HG03565 (cell line): ENCODE results near the gene CFAP54.

ENCODE experiments used
- ATAC-seq: cut with Tn5 transposase; IDR thresholded peaks from one replicate; pipeline ENCODE4 v1.9.1; 2021; ENCODE audit warnings: mild to moderate bottlenecking, moderate library complexity; ENCODE audit not compliant: unreplicated experiment

CFAP54 gene

DNA sequence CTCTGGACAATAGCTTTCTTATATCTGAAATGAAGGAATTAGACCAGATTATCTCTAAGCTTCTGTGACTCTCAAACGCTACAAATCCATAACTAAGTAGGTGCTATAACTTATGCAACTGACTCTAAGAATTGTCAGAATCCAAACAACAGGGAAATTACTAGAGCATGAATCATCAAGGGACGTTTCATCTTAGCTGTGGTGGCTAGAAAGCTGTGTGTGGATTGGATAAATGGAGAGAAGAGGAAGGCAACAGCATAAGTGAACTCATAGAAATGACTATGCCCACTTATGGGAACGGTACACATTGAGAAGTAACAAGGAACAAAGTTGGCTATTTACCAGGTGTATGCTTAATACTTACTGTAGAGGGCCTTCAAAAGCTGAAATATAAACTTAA lies 321.7 kb downstream of the CFAP54 start:
- ATAC-seq, result no peak

DNA sequence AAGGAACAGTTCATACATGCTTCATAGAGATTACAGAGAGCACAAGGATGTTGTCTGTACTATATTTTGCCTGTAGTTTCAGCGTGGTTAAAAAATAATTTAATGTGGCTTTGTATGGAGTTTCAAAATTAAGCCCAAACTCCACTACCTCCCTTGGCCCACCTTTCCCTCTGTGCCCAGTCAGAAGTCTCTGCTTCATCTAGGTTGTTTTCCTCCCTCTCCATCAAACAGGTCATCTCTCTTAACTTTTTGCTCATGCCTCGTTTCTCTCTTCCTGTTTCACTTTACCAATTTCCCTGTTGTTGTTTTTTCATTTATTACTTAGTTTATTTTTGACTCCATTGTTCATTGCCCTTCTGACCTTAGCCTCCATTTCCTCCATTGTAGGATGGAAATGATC lies 322.8 kb downstream of the CFAP54 start:
- ATAC-seq, result no peak

DNA sequence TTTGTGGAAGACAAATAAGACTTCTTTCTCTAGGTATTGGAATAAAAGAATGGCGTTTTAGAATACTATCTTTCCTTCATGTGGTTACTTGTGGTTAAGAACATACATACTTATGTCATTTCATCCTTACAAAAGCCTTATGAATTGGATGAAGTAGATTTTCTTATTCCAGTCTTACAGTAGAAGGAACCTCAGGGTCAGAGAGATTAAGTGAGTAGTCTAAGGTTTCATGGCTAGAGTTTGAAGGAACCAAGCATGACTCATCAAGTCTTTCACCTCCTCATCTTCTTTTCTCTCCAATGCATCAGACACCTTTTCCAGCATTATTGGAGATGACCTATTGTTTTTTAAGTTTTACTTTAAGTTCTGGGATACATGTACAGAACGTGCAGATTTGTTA lies 324.8 kb downstream of the CFAP54 start:
- ATAC-seq, result no peak

DNA sequence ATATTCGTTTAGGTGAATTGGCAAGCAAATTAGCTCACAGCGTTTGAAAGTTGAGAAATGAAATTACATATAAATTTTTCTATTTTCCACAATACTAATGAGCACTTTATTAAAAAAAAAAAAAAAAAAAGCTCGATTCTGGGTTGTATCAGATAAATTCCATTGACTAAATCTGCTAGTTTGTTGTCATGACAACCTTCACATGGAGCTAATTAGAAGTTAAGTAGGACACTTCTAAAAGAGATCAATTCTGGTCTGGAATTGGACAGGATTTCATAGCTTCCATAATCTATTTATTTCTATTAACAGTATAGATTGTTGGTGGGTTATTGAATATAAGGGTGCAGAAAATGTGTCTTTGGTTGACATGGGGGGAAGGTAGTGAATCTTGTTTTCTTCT lies 332.2 kb downstream of the CFAP54 start:
- ATAC-seq, result no peak

DNA sequence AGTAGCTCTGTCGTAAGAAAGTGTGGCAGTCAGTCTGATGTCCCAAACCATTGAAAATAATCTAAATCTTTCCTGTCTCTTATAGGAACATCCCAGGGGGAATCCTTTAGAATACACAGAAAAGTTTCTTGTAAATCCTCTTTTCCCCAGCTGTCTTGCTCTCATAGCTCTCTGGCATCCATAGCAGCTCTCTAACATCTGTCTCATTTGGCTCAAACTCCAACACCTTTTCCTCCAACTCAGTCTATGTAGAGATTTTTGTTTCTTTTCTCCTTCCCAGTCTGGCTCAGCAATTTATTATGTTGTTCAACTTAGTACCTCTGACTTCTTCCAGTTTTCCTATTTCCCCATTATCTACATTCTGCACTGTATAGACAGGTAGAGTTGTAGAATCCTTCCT lies 333.3 kb downstream of the CFAP54 start:
- ATAC-seq, result no peak

DNA sequence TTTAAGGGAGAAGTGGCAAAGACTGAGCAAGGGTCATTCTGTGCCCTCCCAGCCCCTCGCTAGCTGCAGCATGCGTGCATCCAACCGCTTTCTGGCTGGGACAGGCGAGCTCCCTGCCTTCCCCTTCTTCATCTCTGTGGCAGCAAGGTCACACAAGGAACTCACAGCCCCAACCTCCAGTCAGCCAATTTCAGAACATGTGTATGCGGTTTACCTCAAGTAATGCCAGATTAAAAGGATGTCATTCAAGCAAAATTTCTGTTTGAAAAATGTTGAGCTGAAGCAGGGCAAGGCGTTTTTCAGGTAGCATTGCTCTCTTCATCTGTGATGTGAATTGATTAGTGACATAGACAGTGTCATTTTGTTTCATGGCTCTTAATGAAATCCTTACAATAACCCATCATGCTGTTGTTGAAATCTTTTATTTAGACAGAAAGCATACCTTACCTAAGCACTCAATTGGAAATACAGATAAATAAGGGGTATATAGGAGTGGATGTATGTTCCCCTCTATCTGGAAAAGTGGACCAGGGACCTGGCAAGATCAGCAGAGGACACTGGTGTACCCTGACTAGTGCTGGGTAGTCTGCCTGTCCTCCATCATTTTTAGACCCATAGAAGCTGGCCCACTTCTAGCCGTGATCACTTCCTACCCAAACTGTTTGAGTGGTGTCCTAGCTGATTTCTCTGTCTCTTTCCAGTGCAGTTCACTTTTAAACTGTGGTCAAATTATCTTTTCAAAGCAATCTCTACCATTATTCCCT lies 334.9 kb downstream of the CFAP54 start:
- no peak for ATAC-seq

DNA sequence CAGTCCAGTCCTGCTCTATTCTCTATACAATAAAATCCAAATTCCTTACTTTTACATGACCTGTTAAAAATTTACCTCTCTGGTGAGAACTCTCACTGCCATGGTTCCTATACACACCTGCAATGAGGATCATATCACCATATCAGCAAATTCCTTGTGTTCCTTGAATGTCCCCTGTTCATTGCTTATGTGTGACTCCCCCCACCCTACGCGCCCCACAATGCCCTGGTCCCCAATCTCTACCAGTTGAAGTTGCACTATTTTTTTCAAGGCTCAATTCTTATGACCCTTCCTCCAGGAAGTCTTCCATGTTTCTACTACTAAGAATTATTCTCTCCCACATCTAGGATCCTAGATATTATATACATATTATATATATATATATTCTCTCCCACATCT lies 335.5 kb downstream of the CFAP54 start:
- ATAC-seq, result no peak

DNA sequence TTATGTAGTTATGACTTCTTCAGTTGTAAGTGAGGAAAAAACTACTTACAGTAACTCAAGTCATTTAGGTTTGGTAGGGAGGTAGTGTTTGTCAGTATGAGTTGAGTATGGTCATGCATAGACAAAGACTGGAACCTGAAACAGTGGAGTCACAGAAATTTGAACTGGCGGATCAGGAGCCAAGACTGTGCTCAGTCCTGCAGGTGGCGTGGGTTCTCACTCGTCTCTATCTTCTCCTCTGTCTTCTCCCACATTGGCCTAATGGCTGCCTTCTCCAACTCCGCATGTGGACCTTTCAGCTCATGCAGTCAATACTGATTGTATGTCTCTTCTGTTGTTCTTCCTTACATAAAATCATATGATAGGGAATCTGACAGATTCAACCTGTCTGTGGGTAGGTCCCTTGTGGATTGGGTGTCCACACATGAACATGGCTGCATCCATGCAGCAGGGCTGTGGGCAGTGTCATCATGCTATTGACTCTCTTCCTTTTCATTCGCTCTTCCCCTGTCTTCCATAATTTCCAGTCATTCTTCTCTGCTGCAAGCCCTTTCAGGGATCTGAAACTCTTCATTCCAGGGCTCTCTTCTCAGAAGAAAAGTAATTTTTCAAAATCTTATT lies 338.9 kb downstream of the CFAP54 start:
- ATAC-seq, result no peak

DNA sequence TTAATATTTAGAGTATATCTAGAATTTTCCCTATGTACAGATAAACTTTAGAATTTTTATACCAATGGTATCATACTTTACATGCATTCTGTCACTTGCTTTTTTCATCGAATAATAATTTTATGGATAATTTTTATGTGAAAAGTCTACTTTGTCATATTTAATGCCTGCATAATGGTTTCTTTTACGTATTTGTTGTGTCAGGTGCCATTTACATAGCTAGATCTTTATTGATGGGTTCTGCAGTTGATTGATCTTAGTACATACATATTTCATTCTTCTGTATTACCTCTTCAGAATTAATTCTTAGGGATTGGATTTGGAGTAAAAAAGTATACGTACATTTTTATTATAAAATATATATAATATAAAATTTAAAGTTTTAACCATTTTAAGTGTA lies 340.0 kb downstream of the CFAP54 start:
- ATAC-seq, result no peak

DNA sequence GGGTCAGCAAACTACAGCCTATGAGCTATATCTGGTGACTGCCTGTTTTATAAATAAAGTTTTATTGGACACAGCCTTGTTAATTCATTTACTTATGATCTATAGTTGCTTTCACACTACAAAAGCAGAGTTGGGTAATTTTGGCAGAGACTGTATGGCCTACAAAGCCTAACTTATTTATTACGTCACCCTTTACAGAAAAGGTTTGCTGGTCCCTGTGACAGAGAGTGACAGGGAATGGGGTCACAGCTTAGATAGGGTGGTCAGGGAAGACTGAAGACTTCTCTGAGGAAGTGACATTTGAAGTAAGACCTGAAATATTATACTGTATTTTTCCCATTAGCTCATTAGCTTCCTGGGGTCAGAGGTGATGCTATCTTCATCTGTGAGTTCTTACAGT lies 342.0 kb downstream of the CFAP54 start:
- no peak for ATAC-seq

DNA sequence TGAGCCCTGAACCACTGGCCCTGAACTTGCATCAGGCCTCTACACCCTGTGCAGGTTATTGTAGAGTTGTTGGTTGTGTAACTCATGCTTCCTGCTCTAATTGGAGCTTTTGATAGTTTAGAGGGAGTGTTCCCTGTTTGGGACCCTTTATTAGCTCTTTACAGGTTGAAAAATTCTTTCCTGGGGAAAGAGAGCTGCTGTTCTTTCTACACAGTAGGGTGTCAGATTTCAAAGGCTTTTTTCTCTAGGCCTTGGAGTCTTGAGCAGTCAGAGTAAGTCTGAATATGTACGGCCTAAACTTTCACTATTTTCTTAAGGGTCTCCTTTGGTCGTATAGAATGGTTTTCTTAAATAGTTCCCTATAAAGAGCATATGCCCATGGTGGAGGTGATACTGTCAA lies 356.9 kb downstream of the CFAP54 start:
- ATAC-seq, result no peak

DNA sequence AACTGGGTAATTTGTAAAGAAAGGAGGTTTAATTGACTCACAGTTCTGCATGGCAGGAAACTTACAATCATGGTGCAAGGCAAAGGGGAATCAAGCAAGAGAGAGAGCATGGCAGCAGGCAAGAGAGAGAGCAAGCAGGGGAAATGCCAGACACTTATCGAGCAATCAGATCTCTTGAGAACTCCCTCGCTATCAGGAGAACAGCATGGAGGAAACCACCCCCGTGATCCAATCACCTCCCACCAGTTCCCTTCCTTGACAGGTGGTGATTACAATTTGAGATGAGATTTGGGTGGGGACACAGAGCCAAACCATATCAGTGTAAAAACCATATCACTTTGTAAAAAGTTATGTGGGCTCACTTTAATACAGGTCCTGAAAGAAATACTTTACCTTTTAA lies 361.3 kb downstream of the CFAP54 start:
- ATAC-seq, result no peak

DNA sequence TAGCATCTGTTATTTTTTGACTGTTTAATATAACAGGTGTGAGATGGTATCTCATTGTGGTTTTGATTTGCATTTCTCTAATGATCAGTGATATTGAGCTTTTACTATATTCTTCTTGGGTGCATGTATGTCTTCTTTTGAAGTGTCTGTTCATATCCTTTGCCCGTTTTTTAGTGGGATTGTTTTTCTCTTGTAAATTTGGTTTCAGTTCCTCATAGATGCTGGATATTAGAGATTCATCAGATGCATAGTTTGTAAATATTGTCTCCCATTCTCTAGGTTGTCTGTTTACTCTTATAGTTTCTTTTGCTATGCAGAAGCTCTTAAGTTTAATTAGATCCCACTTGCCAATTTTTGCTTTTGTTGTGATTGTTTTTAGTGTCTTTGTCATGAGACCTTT lies 368.8 kb downstream of the CFAP54 start:
- ATAC-seq, result no peak

DNA sequence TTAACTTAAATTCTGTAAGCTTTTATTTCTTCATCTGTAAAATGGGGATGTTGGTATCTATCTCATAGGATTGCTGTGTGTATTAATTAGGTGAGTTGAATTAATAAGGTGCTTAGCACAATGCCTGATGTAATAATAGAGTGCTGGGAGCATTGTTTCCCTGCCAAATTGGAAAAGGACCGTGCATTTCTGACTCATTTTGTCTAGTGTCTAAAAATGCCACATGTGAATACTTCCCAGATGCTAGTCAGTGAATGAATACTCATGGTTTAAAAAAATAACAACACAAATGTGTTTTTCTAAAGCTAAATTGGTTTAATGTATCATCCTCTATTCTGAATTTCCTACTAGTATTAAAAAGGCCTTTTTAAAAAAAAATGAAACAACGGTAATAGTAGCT lies 372.3 kb downstream of the CFAP54 start:
- no peak for ATAC-seq

DNA sequence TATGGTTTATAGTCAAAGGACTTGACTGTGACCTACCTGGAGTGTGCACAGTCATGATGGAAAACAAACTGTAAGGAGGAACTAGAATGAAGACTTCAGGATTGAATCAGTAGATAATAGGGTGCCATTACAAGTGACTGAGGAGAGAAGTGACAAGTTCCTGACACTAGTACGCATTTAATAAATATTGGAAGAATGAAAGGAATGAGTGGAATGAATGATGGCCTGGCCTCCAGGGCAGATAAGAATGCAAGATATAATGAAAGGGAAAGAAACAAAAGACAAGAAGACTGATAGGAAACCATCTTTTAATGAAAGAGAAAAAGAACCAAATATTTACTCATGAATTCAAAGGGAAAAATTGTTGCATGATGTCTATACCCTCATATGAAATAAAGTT lies 372.9 kb downstream of the CFAP54 start:
- ATAC-seq, result no peak

DNA sequence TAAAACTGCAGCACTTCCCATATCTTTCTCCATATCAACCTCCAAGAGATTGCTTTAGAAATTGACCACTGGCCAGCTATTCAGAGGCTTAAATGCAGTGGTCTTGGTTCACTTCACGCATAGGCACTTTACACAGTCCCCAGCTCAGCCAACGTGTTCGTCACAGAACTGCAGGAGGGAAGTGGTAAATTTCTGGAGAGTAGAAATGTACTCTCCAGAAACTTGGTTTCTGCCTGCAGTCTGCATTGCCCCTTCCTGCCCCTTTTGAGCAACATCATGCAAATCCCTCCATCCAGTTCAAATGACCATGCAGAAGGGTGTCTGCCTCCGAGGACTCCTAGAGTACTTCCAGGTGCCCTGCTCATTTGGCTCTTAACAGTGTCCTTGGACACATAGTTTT lies 375.0 kb downstream of the CFAP54 start:
- no peak for ATAC-seq

DNA sequence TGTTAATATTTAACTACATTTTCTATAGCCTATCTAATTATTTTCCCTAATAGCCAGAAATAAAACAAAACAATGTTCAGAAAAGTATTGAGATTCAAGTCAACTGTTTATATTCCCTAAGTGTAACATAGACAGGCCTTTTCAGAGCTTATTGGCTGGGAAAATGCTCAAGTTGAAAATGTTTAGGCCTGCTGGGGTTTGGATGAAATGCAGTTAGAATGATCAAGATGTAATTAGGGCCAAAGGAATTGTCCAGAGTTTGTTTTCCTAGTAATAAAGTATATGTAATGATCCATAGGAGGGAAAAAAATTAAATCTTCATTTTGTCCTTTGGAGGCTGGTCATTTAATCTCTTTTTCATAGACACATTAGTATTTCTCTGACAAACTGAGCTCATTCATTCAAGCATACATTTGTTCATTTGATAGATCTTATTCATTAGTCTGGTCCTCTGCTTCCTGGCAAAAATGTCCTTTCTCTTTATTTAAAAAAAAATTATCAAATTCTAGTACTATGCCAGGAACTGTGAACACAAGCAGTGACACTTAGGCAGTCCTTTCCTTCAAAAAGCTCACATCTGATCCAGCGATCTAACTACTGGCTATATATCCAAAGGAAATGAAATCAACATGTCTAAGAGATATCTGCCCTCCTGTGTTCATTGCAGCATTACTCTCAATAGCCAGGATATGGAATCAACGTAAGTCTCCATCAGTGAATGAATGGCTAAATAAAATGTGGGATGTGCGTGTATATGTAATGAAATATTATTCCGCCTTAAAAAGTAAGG lies 377.6 kb downstream of the CFAP54 start:
- ATAC-seq, result no peak

DNA sequence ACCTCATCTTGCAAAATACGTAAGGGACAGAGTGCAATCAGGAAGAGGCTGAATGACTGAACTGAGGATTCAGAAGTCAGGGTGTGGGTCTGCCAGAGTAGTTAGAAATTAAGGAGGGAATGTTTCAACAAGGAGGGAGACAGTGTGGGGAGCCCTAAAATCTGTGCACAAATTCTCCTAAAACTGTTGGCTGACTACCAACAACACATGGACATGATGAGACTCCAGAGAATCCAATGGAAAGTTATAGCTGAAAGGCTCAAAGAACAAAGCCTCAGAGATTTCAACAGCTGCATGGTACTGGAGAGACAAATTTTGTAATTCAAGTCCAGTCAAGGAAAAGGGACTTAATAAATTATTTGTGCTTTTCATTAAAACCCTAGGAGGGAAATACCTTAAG lies 381.6 kb downstream of the CFAP54 start:
- no peak for ATAC-seq

DNA sequence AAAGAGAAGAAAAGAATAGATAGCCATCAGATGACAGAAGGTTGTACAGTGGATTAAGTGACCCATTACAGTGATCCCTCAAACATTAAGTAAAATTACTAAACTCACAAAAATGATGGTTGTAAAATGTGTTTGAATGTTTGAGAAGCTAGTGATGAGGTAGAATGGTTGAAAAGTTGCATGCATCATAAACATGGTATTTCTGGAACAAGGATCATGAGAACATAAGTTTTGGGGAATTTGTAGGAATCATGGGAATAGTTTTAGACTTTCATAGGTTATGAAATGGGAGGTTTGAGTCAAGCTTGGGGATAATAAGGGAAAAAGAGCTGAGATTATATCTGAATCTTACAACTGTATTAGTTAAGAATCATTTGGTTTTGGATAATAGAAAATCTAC lies 383.6 kb downstream of the CFAP54 start:
- no peak for ATAC-seq

DNA sequence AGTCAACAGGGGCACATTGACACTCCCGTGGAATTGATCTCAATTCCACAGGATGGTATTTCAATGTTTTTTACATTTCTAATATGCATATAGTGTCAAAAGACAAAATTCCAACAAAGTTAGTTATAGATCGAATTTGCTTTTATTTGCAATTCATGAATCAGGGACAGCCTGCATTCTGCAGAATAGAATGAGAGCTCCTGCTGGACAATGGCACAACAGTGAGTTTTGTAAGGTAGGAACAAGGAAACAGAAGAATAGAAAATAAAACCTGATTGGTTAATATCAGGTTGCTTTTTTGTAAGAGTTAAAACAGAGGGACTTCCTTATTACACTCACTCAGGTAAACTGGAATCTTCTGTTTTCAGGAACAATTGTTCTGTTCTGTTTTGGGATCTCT lies 384.8 kb downstream of the CFAP54 start:
- no peak for ATAC-seq

DNA sequence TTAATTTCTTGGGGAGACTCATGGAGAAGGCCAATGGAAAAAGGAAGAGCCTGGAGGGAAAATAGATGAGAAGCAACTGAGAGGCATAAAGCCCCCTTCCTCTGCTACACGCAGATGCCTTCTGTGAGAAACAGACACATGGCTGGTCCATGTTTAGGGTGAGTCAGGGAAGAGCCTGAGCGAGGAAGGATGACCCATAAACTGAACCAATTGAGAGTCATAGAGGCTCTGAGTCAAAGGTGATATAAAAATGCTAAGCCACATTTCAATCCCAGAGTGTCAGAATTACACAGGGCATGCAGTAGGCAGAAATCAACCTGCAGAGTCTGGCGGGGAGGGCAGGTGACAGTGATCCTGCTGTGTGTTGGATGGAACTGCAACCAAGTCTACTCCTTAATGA lies 387.6 kb downstream of the CFAP54 start:
- ATAC-seq, result no peak

DNA sequence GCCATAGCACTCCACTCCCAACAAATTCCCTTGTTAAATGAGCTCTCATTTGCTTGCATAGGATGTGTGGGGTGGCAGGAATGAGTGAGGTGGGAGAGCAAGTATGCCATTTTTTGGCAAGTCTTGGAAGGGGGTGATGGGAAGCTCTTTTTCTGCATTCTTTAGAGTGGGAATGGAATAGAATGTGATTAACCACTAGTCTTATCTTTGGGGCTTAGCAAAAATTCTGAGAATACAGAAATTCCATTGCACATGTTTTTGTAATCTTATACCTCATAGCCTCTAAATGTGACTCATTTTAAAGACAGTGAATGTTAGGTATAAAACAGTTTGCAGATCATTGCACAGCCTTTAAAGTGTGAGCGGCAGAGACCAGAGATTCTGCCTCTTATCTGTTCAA lies 389.3 kb downstream of the CFAP54 start:
- no peak for ATAC-seq
